ENCODE results near the gene UBR2. TPM values are rescaled to one million over a fixed set of nuclear protein-coding genes. Genes with fewer than 3 reads are reported as not detected.
"Not testable (repeated sequence)": the region's sequence is repeated elsewhere in the genome, so short reads cannot be mapped to it uniquely, and the experiment has no call there.

The UBR2 gene
- total and polyA plus RNA-seq, 9 of the 15 experiments (the other 6 are each of a cell fraction or from before 2014, with no cell fraction given) = 9.1 to 38.9 (median 23.4) TPM

DNA sequence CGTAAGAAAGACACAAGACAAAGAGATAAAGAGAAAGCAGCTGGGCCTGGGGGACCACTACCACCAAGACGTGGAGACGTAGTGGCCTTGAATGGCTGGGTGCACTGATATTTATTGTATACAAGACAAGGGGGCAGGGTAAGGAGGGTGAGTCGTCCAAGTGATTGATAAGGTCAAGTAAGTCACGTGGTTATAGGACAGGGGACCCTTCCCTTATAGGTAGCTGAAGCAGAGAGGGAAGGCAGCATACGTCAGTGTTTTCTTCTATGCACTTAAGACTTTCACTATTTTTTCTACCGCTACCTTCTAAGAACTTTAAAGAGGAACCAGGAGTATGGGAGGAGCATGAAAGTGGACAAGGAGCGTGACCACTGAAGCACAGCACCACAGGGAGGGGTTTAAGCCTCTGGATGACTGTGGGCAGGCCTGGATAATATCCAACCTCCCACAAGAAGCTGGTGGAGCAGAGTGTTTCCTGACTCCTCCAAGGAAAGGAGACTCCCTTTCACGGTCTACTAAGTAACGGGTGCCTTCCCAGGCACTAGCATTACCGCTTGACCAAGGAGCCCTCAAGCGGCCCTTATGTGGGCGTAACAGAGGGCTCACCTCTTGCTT is 170.1 kb downstream of the UBR2 start:
- H3K4me2 ChIP-seq (ENCODE audit: insufficient read depth, low read length); H3K9me3 ChIP-seq (replicated peaks; ENCODE audit: control insufficient read depth, insufficient read depth, low read depth, low read length); H3K4me3 ChIP-seq; H2AFZ ChIP-seq (ENCODE audit: low read depth, low read length); intact Hi-C loops (cut with micrococcal nuclease); H3K36me3 ChIP-seq (ENCODE audit: control insufficient read depth, insufficient read depth, low read length); FAIRE-seq; H3K27me3 ChIP-seq (ENCODE audit: control insufficient read depth in 2 of 2, insufficient read depth in 2 of 2, low read length in 2 of 2); H3K27ac ChIP-seq (ENCODE audit: extremely low read depth, low read depth, low read length); BruUV-seq (replicated peaks); in situ Hi-C loops (cut with MboI); ATAC-seq; DNase-seq (ENCODE audit: extremely low read depth in 1 of 4, low spot score in 3 of 4); H3K9me1 ChIP-seq (ENCODE audit: control insufficient read depth, insufficient read depth, low read length); H3K9ac ChIP-seq (ENCODE audit: insufficient read depth in 1 of 2, low read depth in 2 of 2, low read length in 2 of 2); CTCF ChIA-PET (ENCODE audit: low intra/inter-chr PET ratio); H3K4me1 ChIP-seq (replicated peaks in 1 of 2; ENCODE audit: control insufficient read depth in 2 of 2, insufficient read depth in 2 of 2, low read length in 2 of 2); H4K20me1 ChIP-seq (replicated peaks; ENCODE audit: control insufficient read depth, insufficient read depth, low read length); H3K79me2 ChIP-seq (ENCODE audit: control insufficient read depth, insufficient read depth, low read length); TF ChIP-seq TOE1 (CRISPR knock-in tag; IDR thresholded peaks at IDR 0.05; ENCODE audit: borderline replicate concordance, low read depth): not testable (repeated sequence)
- WGBS (ENCODE audit: insufficient coverage, low coverage, missing lambda C conversion rate) = 58% methylated on average over 13 of the region's 13 CpGs
- peak; percentile 44; the same call in 1 of the 2 replicates for TF ChIP-seq RAD51 (IDR thresholded peaks at IDR 0.05; ENCODE audit: borderline replicate concordance, low read depth)
- TF ChIP-seq, protein P1, sequence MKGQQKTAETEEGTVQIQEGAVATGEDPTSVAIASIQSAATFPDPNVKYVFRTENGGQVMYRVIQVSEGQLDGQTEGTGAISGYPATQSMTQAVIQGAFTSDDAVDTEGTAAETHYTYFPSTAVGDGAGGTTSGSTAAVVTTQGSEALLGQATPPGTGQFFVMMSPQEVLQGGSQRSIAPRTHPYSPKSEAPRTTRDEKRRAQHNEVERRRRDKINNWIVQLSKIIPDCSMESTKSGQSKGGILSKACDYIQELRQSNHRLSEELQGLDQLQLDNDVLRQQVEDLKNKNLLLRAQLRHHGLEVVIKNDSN (CRISPR knock-in tag; IDR thresholded peaks at IDR 0.05) = peak; percentile 29; the same call in 1 of the 2 replicates
- TF ChIP-seq TOE1 (IDR thresholded peaks at IDR 0.05; ENCODE audit: borderline replicate concordance) = 0 out of 2 replicates have a peak, but pooled peaks have one; percentile 19
- TF ChIP-seq, protein P2, sequence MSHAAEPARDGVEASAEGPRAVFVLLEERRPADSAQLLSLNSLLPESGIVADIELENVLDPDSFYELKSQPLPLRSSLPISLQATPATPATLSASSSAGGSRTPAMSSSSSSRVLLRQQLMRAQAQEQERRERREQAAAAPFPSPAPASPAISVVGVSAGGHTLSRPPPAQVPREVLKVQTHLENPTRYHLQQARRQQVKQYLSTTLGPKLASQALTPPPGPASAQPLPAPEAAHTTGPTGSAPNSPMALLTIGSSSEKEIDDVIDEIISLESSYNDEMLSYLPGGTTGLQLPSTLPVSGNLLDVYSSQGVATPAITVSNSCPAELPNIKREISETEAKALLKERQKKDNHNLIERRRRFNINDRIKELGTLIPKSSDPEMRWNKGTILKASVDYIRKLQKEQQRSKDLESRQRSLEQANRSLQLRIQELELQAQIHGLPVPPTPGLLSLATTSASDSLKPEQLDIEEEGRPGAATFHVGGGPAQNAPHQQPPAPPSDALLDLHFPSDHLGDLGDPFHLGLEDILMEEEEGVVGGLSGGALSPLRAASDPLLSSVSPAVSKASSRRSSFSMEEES (CRISPR knock-in tag; IDR thresholded peaks at IDR 0.05) = peak; percentile 76
- TF ChIP-seq CBFA2T2 (conservative IDR thresholded peaks at IDR 0.05) = peak; percentile 34; the same call in 1 of the 2 replicates
- TF ChIP-seq, protein P3, sequence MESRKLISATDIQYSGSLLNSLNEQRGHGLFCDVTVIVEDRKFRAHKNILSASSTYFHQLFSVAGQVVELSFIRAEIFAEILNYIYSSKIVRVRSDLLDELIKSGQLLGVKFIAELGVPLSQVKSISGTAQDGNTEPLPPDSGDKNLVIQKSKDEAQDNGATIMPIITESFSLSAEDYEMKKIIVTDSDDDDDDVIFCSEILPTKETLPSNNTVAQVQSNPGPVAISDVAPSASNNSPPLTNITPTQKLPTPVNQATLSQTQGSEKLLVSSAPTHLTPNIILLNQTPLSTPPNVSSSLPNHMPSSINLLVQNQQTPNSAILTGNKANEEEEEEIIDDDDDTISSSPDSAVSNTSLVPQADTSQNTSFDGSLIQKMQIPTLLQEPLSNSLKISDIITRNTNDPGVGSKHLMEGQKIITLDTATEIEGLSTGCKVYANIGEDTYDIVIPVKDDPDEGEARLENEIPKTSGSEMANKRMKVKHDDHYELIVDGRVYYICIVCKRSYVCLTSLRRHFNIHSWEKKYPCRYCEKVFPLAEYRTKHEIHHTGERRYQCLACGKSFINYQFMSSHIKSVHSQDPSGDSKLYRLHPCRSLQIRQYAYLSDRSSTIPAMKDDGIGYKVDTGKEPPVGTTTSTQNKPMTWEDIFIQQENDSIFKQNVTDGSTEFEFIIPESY (CRISPR knock-in tag; IDR thresholded peaks at IDR 0.05) = peak; percentile 74
- POLR2A ChIA-PET = interaction anchor here (0.7 to 1.1 kb wide), 2 partner anchors 11 to 14 kb away, joined by 3 to 5 read pairs; no protein-coding TSS in a partner anchor
